ENCODE data around the gene CDC16. TPM values are rescaled to one million over a fixed set of nuclear protein-coding genes. Genes with fewer than 3 reads are reported as not detected.

CDC16 gene
- total and polyA plus RNA-seq, 2 of the 4 experiments (the other 2 are of a cell fraction) = 41.6 to 66.6 TPM

DNA sequence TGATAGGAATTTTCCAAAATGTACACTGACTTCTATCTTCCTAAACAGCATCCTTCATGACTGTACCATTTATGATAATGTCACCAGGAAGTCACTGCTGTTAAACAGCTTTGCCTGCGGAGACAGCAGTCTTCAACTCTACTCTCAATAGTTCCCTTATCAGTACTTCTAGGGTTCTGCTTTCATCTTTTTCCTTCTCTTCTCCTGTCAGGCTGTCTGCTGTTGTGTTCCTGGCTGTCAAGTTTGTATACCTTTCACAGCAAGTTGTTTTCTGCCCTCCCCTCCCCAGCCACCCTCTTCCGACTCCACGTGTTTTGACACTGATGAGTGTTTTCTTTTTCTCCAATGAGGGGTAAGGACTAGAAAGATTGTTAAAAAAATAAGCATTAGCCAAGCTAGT lies 48.9 kb downstream of the CDC16 start:
- H3K27ac ChIP-seq (ENCODE audit: insufficient read depth, low read length) = peak overlapping the region; percentile 14; the same call in 1 of the 2 replicates
- intact Hi-C loops (cut with micrococcal nuclease) = no loop called here
- H3K9ac ChIP-seq (ENCODE audit: low read depth, low read length) = no peak overlapping the region
- 0 out of 2 replicates have a peak overlapping the region, but pooled peaks have one; percentile 31 for H3K14ac ChIP-seq (replicated peaks; ENCODE audit: low read depth, low read length)
- H2BK15ac ChIP-seq (ENCODE audit: low read depth, low read length) = no peak overlapping the region
- dilution Hi-C loops (cut with HindIII; ENCODE audit: low sequenced_read_pairs, unreplicated experiment) = no loop called here
- no peak overlapping the region for H2AFZ ChIP-seq (replicated peaks; ENCODE audit: low read length, poor library complexity)
- no peak overlapping the region for H3K18ac ChIP-seq (ENCODE audit: low read depth, low read length)
- ATAC-seq (ENCODE audit: low read depth) (no peak), DNase-seq (peak; percentile 23)
- in situ Hi-C loops (cut with MboI; ENCODE audit: low sequenced_read_pairs) = no loop called here
- peaks cover 7% of the 10 kb centered on the region; the same call in 1 of the 2 replicates for H4K20me1 ChIP-seq (ENCODE audit: insufficient read depth, low read length)
- H2AK9ac ChIP-seq (replicated peaks; ENCODE audit: low read depth, low read length, poor library complexity) = no peak overlapping the region
- H3K4me2 ChIP-seq (ENCODE audit: low read depth, low read length) = peak overlapping the region; percentile 57
- 0 out of 2 replicates have a peak overlapping the region, but pooled peaks have one; percentile 5 for H2AK5ac ChIP-seq (ENCODE audit: low read depth, low read length)
- no peak overlapping the region for H3K4ac ChIP-seq (ENCODE audit: low read depth, low read length)
- H3K9me1 ChIP-seq (ENCODE audit: insufficient read depth, low read length) = peaks cover 13% of the 10 kb centered on the region
- ChIA-PET CTCF (interaction anchor here (0.6 kb wide), 1 partner anchor 53 kb away, joined by 3 read pairs; no protein-coding TSS in a partner anchor), POLR2A (ENCODE audit: unreplicated experiment) (no interaction called here)
- H3K36me3 ChIP-seq (ENCODE audit: control insufficient read depth, insufficient read depth, low read length) = peaks cover 23% of the 10 kb centered on the region
- H3K56ac ChIP-seq (ENCODE audit: extremely low read depth, insufficient read depth, low read length) = no peak overlapping the region
- H4K91ac ChIP-seq (ENCODE audit: insufficient read depth, low read depth, low read length) = no peak overlapping the region
- H2BK20ac ChIP-seq (ENCODE audit: low read depth, low read length) = no peak overlapping the region
- H3K4me3 ChIP-seq (ENCODE audit: insufficient read depth, low read depth, low read length) = no peak overlapping the region
- H4K8ac ChIP-seq (ENCODE audit: low read depth in 2 of 2, low read length in 2 of 2) = no peak overlapping the region
- peaks cover 4% of the 10 kb centered on the region for H3K4me1 ChIP-seq (ENCODE audit: control insufficient read depth, insufficient read depth, low read length)
- peak overlapping the region; percentile 63; the same call in 1 of the 2 replicates for H3K23ac ChIP-seq (ENCODE audit: low read depth, low read length)
- no peaks in the 10 kb centered on the region for H3K9me3 ChIP-seq (ENCODE audit: control insufficient read depth, insufficient read depth, low read length)
- no peak overlapping the region for H2BK120ac ChIP-seq (ENCODE audit: low read depth, low read length)
- H2BK5ac ChIP-seq (ENCODE audit: low read depth, low read length, poor library complexity, severe bottlenecking) = no peak overlapping the region
- H4K5ac ChIP-seq (ENCODE audit: low read depth, low read length) = no peak overlapping the region
- H3K27me3 ChIP-seq (ENCODE audit: control insufficient read depth, insufficient read depth, low read length) = no peaks in the 10 kb centered on the region
- no TSS peak for BruUV-seq (replicated peaks)
- TF ChIP-seq MAFK (IDR thresholded peaks at IDR 0.05; ENCODE audit: low read depth, low read length) (no peak), POLR2A (IDR thresholded peaks at IDR 0.05; ENCODE audit: low read depth, low read length) (no peak), CEBPB (IDR thresholded peaks at IDR 0.05; ENCODE audit: low read depth, low read length) (no peak), MAZ (IDR thresholded peaks at IDR 0.05; ENCODE audit: borderline replicate concordance, low read depth, low read length) (no peak), MXI1 (IDR thresholded peaks at IDR 0.05; ENCODE audit: borderline replicate concordance, low read depth, low read length) (no peak), FOS (IDR thresholded peaks at IDR 0.05; ENCODE audit: low read depth, low read length) (no peak), RCOR1 (IDR thresholded peaks at IDR 0.05; ENCODE audit: insufficient replicate concordance, low read length) (no peak), BHLHE40 (IDR thresholded peaks at IDR 0.05; ENCODE audit: low read depth, low read length) (no peak), SMC3 (IDR thresholded peaks at IDR 0.05; ENCODE audit: low read depth, low read length) (no peak), RAD21 (IDR thresholded peaks at IDR 0.05; ENCODE audit: low read length) (no peak), NFE2L2 (IDR thresholded peaks at IDR 0.05; ENCODE audit: low read depth, low read length) (no peak), CHD1 (IDR thresholded peaks at IDR 0.05; ENCODE audit: low read depth, low read length) (no peak), RFX5 (IDR thresholded peaks at IDR 0.05; ENCODE audit: low read depth, low read length) (no peak)
- TF ChIP-seq, protein P1, sequence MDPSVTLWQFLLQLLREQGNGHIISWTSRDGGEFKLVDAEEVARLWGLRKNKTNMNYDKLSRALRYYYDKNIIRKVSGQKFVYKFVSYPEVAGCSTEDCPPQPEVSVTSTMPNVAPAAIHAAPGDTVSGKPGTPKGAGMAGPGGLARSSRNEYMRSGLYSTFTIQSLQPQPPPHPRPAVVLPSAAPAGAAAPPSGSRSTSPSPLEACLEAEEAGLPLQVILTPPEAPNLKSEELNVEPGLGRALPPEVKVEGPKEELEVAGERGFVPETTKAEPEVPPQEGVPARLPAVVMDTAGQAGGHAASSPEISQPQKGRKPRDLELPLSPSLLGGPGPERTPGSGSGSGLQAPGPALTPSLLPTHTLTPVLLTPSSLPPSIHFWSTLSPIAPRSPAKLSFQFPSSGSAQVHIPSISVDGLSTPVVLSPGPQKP (IDR thresholded peaks at IDR 0.05; ENCODE audit: borderline replicate concordance, low read depth, low read length) = no peak
- TF ChIP-seq, protein P2, sequence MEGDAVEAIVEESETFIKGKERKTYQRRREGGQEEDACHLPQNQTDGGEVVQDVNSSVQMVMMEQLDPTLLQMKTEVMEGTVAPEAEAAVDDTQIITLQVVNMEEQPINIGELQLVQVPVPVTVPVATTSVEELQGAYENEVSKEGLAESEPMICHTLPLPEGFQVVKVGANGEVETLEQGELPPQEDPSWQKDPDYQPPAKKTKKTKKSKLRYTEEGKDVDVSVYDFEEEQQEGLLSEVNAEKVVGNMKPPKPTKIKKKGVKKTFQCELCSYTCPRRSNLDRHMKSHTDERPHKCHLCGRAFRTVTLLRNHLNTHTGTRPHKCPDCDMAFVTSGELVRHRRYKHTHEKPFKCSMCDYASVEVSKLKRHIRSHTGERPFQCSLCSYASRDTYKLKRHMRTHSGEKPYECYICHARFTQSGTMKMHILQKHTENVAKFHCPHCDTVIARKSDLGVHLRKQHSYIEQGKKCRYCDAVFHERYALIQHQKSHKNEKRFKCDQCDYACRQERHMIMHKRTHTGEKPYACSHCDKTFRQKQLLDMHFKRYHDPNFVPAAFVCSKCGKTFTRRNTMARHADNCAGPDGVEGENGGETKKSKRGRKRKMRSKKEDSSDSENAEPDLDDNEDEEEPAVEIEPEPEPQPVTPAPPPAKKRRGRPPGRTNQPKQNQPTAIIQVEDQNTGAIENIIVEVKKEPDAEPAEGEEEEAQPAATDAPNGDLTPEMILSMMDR (conservative IDR thresholded peaks at IDR 0.05; ENCODE audit: low read depth, low read length) = no peak
- TF ChIP-seq, protein P3, sequence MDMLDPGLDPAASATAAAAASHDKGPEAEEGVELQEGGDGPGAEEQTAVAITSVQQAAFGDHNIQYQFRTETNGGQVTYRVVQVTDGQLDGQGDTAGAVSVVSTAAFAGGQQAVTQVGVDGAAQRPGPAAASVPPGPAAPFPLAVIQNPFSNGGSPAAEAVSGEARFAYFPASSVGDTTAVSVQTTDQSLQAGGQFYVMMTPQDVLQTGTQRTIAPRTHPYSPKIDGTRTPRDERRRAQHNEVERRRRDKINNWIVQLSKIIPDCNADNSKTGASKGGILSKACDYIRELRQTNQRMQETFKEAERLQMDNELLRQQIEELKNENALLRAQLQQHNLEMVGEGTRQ (IDR thresholded peaks at IDR 0.05; ENCODE audit: low read depth, low read length) = no peak
- peaks cover 27 to 50% of the 10 kb centered on the region in 2 experiments for H3K79me1 ChIP-seq (ENCODE audit: low read depth in 1 of 2, low read length in 2 of 2)
- WGBS, 2 experiments (ENCODE audit: extremely low coverage in 2 of 2, insufficient read length in 1 of 2) = no CpG with 5 or more reads among the region's 3 CpGs

Data from IMR-90 (cell line).